Mucosa of descending colon (tissue), 3 donors: ENCODE results near the gene CEP131. TPM values are rescaled to one million over a fixed set of nuclear protein-coding genes. Genes with fewer than 3 reads are reported as not detected.
A peak's percentile ranks its signal among the peaks of the same experiment; 100 is the strongest.

Experiments used
- ATAC-seq: fragments of 200-7000 bp; cut with Tn5 transposase; one replicate; pipeline ENCODE4 v1.9.1; 2020; ENCODE audit warnings: mild to moderate bottlenecking, moderate library complexity
- DNase-seq, 3 donors: peaks; one replicate each; pipeline ENCODE4 v3.0.0-alpha.2; 2020
- H3K36me3 ChIP-seq: fragments of 200-600 bp; one replicate; pipeline ENCODE4 v1.8.0; 2021; ENCODE audit warnings: low read depth, mild to moderate bottlenecking
- H3K4me1 ChIP-seq: fragments of 200-600 bp; one replicate; pipeline ENCODE4 v1.8.0; 2021; ENCODE audit warnings: low read depth, mild to moderate bottlenecking
- H3K4me3 ChIP-seq: fragments of 200-600 bp; one replicate; pipeline ENCODE4 v1.8.0; 2021; ENCODE audit warnings: mild to moderate bottlenecking
- H3K9me3 ChIP-seq: fragments of 200-600 bp; one replicate; pipeline ENCODE4 v1.8.0; 2021; ENCODE audit warnings: mild to moderate bottlenecking
- CTCF ChIP-seq: fragments of 200-600 bp; IDR thresholded peaks from one replicate; pipeline ENCODE4 v1.8.0; 2022; ENCODE audit warnings: antibody characterized with exemption, mild to moderate bottlenecking
- intact Hi-C, 2 donors: fragments of 100-400 bp; cut with DNase I in 1 of 2; cut with micrococcal nuclease in 1 of 2; formaldehyde crosslinking; loops; one replicate each; pipeline versions ENCODE4 v1.11.0 to v1.11.1; 2022; cut with DNase I, micrococcal nuclease
- total RNA-seq, 3 donors: library from RNA; stranded (reverse); fragmentation: NEBNext Ultra II Directional in 2 of 3; extraction: Animal tissue kit (Norgen Biotek cat#: 25700) in 2 of 3; gene quantifications; one replicate each; pipeline versions ENCODE4 v1.2.1 to v1.2.4, GENCODE V29; 2021 to 2023
- donor health status: DM: no; HTN: no; CAD: no; lungs with moderate emphysema.
- donor health status: DM: no; HTN: no; CAD: no.
- donor health status: DM: no; HTN: yes; CAD: no.

CEP131 gene
- total RNA-seq, 3 donors from 2014 or later: 5.7 to 9.3 (median 8.7) TPM

GRCh38 chr17:81232616-81233241 is 10.0 kb upstream of the CEP131 start:
- H3K36me3 ChIP-seq: peaks cover 2% of the 10 kb centered on the region
- no peak for ATAC-seq
- intact Hi-C loops: no loop called here

GRCh38 chr17:81231766-81232581 is 9.2 kb upstream of the CEP131 start:
- Histone ChIP-seq H3K4me1 (no peaks in the 10 kb centered on the region), H3K9me3 (no peaks in the 10 kb centered on the region), H3K4me3 (no peak overlapping the region), H3K36me3 (peaks cover 2% of the 10 kb centered on the region)
- intact Hi-C loops: no loop called here
- TF ChIP-seq CTCF: no peak
- DNase-seq: peak in 1 of 3 donors; percentile 49
- no peak for ATAC-seq

More at GRCh38 chr17:81232616-81233241, 10.0 kb upstream of the CEP131 start:
- no peak for TF ChIP-seq CTCF
- Histone ChIP-seq H3K9me3 (no peaks in the 10 kb centered on the region), H3K4me3 (no peak overlapping the region), H3K4me1 (peaks cover 4% of the 10 kb centered on the region)
- DNase-seq: peak in 1 of 3 donors; percentile 37

GRCh38 chr17:81231121-81231645 is 8.4 kb upstream of the CEP131 start:
- no peak for ATAC-seq
- TF ChIP-seq CTCF: no peak
- DNase-seq: peak in 1 of 3 donors; percentile 52
- H3K36me3 ChIP-seq: peaks cover 2% of the 10 kb centered on the region
- no peaks in the 10 kb centered on the region for H3K4me1 ChIP-seq
- no peaks in the 10 kb centered on the region for H3K9me3 ChIP-seq
- intact Hi-C loops: no loop called here
- no peak overlapping the region for H3K4me3 ChIP-seq

- Histone ChIP-seq H3K4me1 (no peaks in the 10 kb centered on the region), H3K36me3 (peaks cover 2% of the 10 kb centered on the region), H3K4me3 (no peak overlapping the region), H3K9me3 (no peaks in the 10 kb centered on the region)
- peak; percentile 48 for ATAC-seq
- intact Hi-C loops: no loop called here
- peak in 1 of 3 donors; percentile 48 for DNase-seq
- no peak for TF ChIP-seq CTCF
These were observed 7.5 kb upstream of the CEP131 start for GRCh38 chr17:81230043-81230820.

- Histone ChIP-seq H3K36me3 (peaks cover 2% of the 10 kb centered on the region), H3K4me1 (no peaks in the 10 kb centered on the region), H3K4me3 (no peak overlapping the region), H3K9me3 (no peaks in the 10 kb centered on the region)
- intact Hi-C loops: no loop called here
- ATAC-seq: no peak
- no peak for TF ChIP-seq CTCF
- no peak for DNase-seq
These were observed 6.8 kb upstream of the CEP131 start for GRCh38 chr17:81229666-81229920.
